GM21717 (cell line): ENCODE results near the gene AS3MT.
"Not testable (repeated sequence)": the region's sequence is repeated elsewhere in the genome, so short reads cannot be mapped to it uniquely, and the experiment has no call there.

ENCODE experiments used
- ATAC-seq: cut with Tn5 transposase; IDR thresholded peaks from one replicate; pipeline ENCODE4 v1.9.1; 2021; ENCODE audit warnings: mild to moderate bottlenecking, moderate library complexity; ENCODE audit not compliant: unreplicated experiment

Gene AS3MT

GRCh38 chr10:102919246-102919959 lies 50.1 kb downstream of the AS3MT start:
- ATAC-seq: no peak

GRCh38 chr10:102919992-102920739 lies 50.9 kb downstream of the AS3MT start:
- no peak for ATAC-seq

- no peak for ATAC-seq
These were observed 54.3 kb downstream of the AS3MT start for GRCh38 chr10:102923601-102924000.

GRCh38 chr10:102926842-102927241 lies 57.6 kb downstream of the AS3MT start:
- ATAC-seq: no peak

- ATAC-seq: no peak
These were observed 58.2 kb downstream of the AS3MT start for GRCh38 chr10:102927311-102928010.

GRCh38 chr10:102928442-102928841 lies 59.2 kb downstream of the AS3MT start:
- not testable (repeated sequence) for ATAC-seq

- ATAC-seq: no peak
These were observed 61.5 kb downstream of the AS3MT start for GRCh38 chr10:102930720-102931119.

- no peak for ATAC-seq
These were observed 62.4 kb downstream of the AS3MT start for GRCh38 chr10:102931643-102932042.

GRCh38 chr10:102935505-102935904 lies 66.2 kb downstream of the AS3MT start:
- ATAC-seq: no peak

- ATAC-seq: no peak
These were observed 66.8 kb downstream of the AS3MT start for GRCh38 chr10:102935939-102936605.

- ATAC-seq: no peak
These were observed 72.1 kb downstream of the AS3MT start for GRCh38 chr10:102941401-102941800.

GRCh38 chr10:102945449-102945848 lies 76.2 kb downstream of the AS3MT start:
- ATAC-seq: no peak

- ATAC-seq: no peak
These were observed 76.7 kb downstream of the AS3MT start for GRCh38 chr10:102945962-102946361.

GRCh38 chr10:102946992-102947391 lies 77.7 kb downstream of the AS3MT start:
- no peak for ATAC-seq

- no peak for ATAC-seq
These were observed 78.9 kb downstream of the AS3MT start for GRCh38 chr10:102948176-102948575.

GRCh38 chr10:102948786-102949185 lies 79.5 kb downstream of the AS3MT start:
- no peak for ATAC-seq

GRCh38 chr10:102949916-102950315 lies 80.6 kb downstream of the AS3MT start:
- ATAC-seq: no peak

- no peak for ATAC-seq
These were observed 82.0 kb downstream of the AS3MT start for GRCh38 chr10:102951316-102951715.
